ENCODE results near the gene CCDC106. TPM values are rescaled to one million over a fixed set of nuclear protein-coding genes. Genes with fewer than 3 reads are reported as not detected.
A peak's percentile ranks its signal among the peaks of the same experiment; 100 is the strongest.

CCDC106 gene
- total RNA-seq, 1 donor: 8.3 TPM

GRCh38 chr19:55693336-55693974 lies 45.4 kb downstream of the CCDC106 start:
- no peak for DNase-seq (ENCODE audit: low read depth in 2 of 3, low spot score in 2 of 3)

GRCh38 chr19:55694241-55694655 lies 46.2 kb downstream of the CCDC106 start:
- no peak for DNase-seq (ENCODE audit: low read depth in 2 of 3, low spot score in 2 of 3)

- DNase-seq (ENCODE audit: low read depth in 2 of 3, low spot score in 2 of 3): no peak
Observed at GRCh38 chr19:55694656-55695491, 46.9 kb downstream of the CCDC106 start.

DNA sequence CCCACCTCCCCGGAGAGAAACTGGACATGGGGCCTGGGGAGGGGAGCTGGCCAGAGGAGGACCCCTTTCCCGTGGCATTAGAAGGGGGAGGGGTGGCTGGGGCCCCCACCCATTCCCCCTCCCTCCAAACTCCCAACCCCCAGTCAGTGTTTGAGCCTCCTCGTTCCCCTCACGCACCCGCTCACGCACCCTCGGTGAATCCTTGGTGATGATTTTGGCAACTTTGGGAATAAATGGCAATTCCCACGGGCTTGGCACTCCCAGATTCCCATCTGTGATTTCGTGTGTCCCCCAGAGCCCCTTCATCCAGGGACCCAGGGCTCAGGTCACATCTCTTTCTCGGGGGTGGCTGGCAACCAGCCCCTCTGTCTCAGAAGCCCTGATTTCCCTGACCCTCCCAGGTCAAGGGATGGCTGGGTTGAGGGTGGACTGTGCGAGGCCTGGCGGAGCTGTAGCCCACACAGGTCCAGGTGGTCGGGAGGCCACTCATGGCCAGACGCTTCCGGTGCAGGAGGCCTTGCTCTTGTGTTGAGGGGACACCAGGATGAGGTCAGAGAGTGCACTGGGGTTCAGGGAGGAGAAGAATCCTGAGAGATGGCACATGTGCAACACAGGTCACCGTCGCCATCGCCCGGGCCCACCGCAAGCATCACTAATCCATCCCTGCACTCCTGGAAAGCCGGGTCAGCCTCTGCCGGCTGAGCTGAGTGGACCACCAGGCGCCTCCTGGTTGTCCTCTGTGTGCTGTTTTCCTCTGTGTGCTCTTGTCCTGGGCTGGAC lies 47.7 kb downstream of the CCDC106 start:
- DNase-seq (ENCODE audit: low read depth in 2 of 3, low spot score in 2 of 3): no peak

DNA sequence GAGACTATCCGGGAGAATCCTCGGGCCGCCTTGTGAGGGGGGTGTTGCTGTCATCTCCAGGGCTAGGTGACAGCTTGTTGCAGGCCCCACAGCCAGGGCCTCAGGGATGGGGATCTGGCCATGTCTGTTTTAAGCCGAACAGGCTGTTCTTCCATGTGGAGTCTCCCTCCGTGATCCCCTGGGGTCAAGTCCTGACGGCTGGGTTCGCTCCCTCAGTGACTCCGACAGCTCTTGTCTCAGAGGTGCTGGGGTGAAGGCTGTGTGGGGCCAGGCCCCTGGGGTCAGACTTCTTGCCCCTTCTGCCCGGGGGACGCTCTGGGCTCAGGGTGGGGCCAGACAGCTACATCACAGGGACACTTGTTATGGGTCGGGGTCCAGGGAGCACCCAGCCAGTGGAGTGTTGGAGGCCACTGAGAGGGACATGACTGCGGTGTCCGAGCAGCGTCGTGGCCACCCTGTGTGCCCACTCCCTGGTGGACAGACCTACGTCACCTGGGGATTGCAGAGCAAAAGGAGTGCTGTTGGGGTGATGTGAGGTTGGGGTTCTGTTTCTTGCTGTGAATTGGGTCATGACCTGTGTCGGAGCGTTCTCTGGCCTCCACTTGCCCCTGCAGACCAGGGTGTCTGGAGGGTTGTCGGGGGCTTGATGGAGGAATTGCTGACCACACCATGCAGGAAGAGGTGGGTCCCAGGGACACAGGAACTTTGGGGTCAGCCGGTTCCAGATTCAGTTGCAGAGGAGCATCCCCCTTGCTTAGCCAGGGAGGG lies 48.5 kb downstream of the CCDC106 start:
- no peak for DNase-seq (ENCODE audit: low read depth in 2 of 3, low spot score in 2 of 3)

DNA sequence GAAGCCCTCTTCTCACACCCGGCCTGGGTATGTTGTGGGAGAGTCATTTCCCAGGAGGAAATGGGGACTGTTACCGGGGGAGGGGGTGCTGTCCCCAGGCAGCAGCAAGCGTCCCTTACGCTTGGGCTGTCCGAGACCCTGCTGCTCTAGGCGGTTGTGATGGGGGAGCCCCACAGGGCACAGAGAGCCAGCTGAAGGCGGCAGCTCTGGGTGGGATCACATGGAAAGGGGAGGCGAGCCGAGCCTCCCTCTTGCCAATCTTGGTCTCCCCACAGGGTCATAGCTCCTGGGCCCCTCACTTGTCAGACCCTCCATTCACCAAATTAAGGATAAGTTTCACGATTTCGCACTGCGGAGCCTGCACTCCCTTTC lies 49.0 kb downstream of the CCDC106 start:
- DNase-seq (ENCODE audit: low read depth in 2 of 3, low spot score in 2 of 3): no peak

- no peak for DNase-seq (ENCODE audit: low read depth in 2 of 3, low spot score in 2 of 3)
Observed at GRCh38 chr19:55697698-55698097, 49.7 kb downstream of the CCDC106 start.

GRCh38 chr19:55698256-55698655 lies 50.2 kb downstream of the CCDC106 start:
- no peak for DNase-seq (ENCODE audit: low read depth in 2 of 3, low spot score in 2 of 3)

DNA sequence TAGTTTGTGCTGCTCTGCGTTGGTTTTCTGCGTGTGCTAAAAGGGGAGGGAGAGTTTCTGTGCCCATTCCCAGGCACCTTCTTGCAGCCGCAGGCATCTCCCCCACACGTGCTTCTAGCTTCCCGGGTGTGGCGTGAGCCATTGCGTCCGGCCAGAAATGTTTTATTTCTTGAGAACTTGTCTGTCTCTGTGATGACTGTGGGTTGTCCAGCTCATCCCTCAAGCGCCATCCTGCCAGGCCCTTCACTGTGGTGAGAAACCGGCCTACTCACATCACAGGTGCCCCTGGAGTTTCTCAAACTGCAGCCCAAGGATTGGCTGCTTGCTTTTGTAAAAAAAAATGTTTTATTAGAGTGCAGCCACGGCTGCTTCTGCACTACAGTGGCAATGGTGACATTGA lies 51.2 kb downstream of the CCDC106 start:
- no peak for DNase-seq (ENCODE audit: low read depth in 2 of 3, low spot score in 2 of 3)

DNA sequence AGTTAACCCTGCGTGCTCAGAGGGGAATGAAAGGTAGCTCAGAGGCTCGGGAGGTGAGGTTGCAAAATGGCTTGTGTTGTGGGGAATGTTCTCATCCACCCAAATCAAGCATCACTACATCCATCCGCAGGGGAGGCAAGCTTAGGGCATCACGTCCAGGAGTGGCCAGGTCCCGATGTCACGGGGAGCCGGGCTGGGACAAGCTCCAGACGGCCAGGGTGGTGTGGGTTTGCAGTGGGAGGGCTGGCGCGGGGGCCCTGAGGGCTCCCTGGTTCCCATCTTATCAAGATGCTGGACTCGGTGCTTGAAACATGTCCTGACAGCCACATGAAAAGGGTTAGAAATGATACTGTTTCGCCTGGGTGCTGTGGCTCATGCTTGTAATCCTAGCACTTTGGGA lies 52.8 kb downstream of the CCDC106 start:
- no peak for DNase-seq (ENCODE audit: low read depth in 2 of 3, low spot score in 2 of 3)

DNA sequence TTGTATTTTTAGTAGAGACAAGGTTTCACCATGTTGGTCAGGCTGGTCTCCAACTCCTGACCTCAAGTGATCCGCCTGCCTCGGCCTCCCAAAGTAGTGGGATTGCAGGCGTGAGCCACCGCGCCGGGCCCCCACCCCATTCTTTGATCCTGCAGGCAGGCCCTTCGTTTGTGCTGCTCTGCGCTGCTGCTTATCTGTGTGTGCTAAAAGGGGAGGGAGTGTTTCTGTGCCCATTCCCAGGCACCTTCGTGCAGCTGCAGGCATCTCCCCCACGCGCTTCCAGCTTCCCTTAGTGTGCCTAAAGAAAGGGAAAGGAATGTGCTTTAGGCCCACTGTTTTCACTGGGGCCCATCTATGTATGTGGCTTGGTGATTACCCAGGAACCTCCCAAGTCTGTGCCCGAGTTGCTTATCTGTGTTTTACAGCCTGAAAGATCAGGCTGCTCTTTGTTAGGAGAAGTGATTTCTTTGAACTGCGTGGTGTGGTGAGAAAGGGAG lies 54.2 kb downstream of the CCDC106 start:
- peak in 2 of 3 donors; percentile 9 to 14 for DNase-seq (ENCODE audit: low read depth in 2 of 3, low spot score in 2 of 3)

Other genes starting within 250 kb of the CCDC106 start
- gene UBE2S, start 240.4 kb upstream of the CCDC106 start, total RNA-seq: 26.7 TPM
- under 0.01 TPM for gene SHISA7, start 204.9 kb upstream of the CCDC106 start, total RNA-seq
- gene ISOC2, start 186.6 kb upstream of the CCDC106 start, total RNA-seq: 63.3 TPM
- gene C19orf85, start 183.5 kb upstream of the CCDC106 start, total RNA-seq: not detected
- 8.3 TPM for gene ZNF628, start 171.6 kb upstream of the CCDC106 start, total RNA-seq
- gene NAT14, start 163.0 kb upstream of the CCDC106 start, total RNA-seq: 12.7 TPM
- 0.27 TPM for gene SSC5D, start 159.8 kb upstream of the CCDC106 start, total RNA-seq
- under 0.01 TPM for gene SBK2, start 111.1 kb upstream of the CCDC106 start, total RNA-seq
- 0.54 TPM for gene SBK3, start 102.7 kb upstream of the CCDC106 start, total RNA-seq
- gene ZNF579, start 67.4 kb upstream of the CCDC106 start, total RNA-seq: 7.0 TPM
- 8.6 TPM for gene FIZ1, start 48.7 kb upstream of the CCDC106 start, total RNA-seq
- 21.3 TPM for gene ZNF524, start 47.9 kb upstream of the CCDC106 start, total RNA-seq
- gene ZNF865, start 42.6 kb upstream of the CCDC106 start, total RNA-seq: 4.0 TPM
- gene ZNF784, start 23.6 kb upstream of the CCDC106 start, total RNA-seq: 15.1 TPM
- 13.7 TPM for gene ZNF580, start 7.2 kb upstream of the CCDC106 start, total RNA-seq
- gene ZNF581, start 4.6 kb upstream of the CCDC106 start, total RNA-seq: 48.5 TPM
- 158 TPM for gene U2AF2, start 6.8 kb downstream of the CCDC106 start, total RNA-seq
- 18.0 TPM for gene EPN1, start 27.0 kb downstream of the CCDC106 start, total RNA-seq
- gene NLRP9, start 90.2 kb downstream of the CCDC106 start, total RNA-seq: not detected
- gene RFPL4A, start 110.9 kb downstream of the CCDC106 start, total RNA-seq: under 0.01 TPM
- not detected for gene RFPL4AL1, start 120.9 kb downstream of the CCDC106 start, total RNA-seq
- gene NLRP11, start 183.8 kb downstream of the CCDC106 start, total RNA-seq: under 0.01 TPM
- not detected for gene NLRP4, start 188.3 kb downstream of the CCDC106 start, total RNA-seq

Data from hematopoietic multipotent progenitor cell (in vitro differentiated cells).